IMR-90 (cell line): Measurements from ENCODE around the gene COX6A2. TPM values are rescaled to one million over a fixed set of nuclear protein-coding genes. Genes with fewer than 3 reads are reported as not detected.

Source experiments
- ATAC-seq: fragments of 200-7000 bp; cut with Tn5 transposase; 2 replicates; pipeline ENCODE4 v1.9.1; 2020; ENCODE audit warnings: low read depth, mild to moderate bottlenecking, moderate library complexity
- BruUV-seq: library from RNA; stranded (reverse); fragments of 400-500 nt; replicated peaks from 2 replicates; lab custom pipeline; 2021; lab: Mats Ljungman, UMichigan
- CTCF ChIA-PET: fragments of 300-600 bp; formaldehyde crosslinking; extraction: SDS; loops from one replicate; lab custom pipeline; 2021; ENCODE audit warnings: antibody characterized with exemption; lab: Yijun Ruan, JAX
- POLR2A ChIA-PET: fragments of 300-600 bp; sonication (Branson Sonifier 250); formaldehyde crosslinking; loops from one replicate; lab custom pipeline; 2022; ENCODE audit warnings: antibody characterized with exemption; ENCODE audit not compliant: unreplicated experiment; lab: Charles Lee
- DNase-seq: peaks from one replicate; pipeline ENCODE4 v3.0.0; 2013
- H2AFZ ChIP-seq: replicated peaks from 2 replicates; pipeline ENCODE3; 2013; ENCODE audit warnings: low read length, mild to moderate bottlenecking; ENCODE audit not compliant: poor library complexity
- H2AK5ac ChIP-seq: 2 replicates; pipeline ENCODE4 v1.6.1; 2013; ENCODE audit warnings: low read depth, low read length, inconsistent platforms
- H2AK9ac ChIP-seq: replicated peaks from 2 replicates; pipeline ENCODE3; 2013; ENCODE audit warnings: mild to moderate bottlenecking, low read depth, low read length, moderate library complexity; ENCODE audit not compliant: poor library complexity
- H2BK120ac ChIP-seq: 2 replicates; pipeline ENCODE4 v1.6.1; 2013; ENCODE audit warnings: low read depth, low read length, inconsistent platforms
- H2BK15ac ChIP-seq: 3 replicates; pipeline ENCODE4 v1.6.1; 2013; ENCODE audit warnings: low read depth, low read length, inconsistent platforms
- H2BK20ac ChIP-seq: 2 replicates; pipeline ENCODE4 v1.6.1; 2013; ENCODE audit warnings: low read depth, mild to moderate bottlenecking, inconsistent platforms, low read length, moderate library complexity
- H2BK5ac ChIP-seq: 2 replicates; pipeline ENCODE4 v1.6.1; 2013; ENCODE audit warnings: mild to moderate bottlenecking, low read depth, low read length, inconsistent platforms; ENCODE audit not compliant: poor library complexity, severe bottlenecking
- H3K14ac ChIP-seq: replicated peaks from 2 replicates; pipeline ENCODE4 v1.6.1; 2013; ENCODE audit warnings: low read depth, low read length, inconsistent platforms
- H3K18ac ChIP-seq: 2 replicates; pipeline ENCODE4 v1.6.1; 2013; ENCODE audit warnings: low read depth, low read length, control low read depth
- H3K23ac ChIP-seq: 2 replicates; pipeline ENCODE4 v1.6.1; 2013; ENCODE audit warnings: low read depth, low read length, inconsistent platforms
- H3K27ac ChIP-seq: 2 replicates; pipeline ENCODE4 v1.5.1; 2013; ENCODE audit warnings: mild to moderate bottlenecking, control low read depth, low read length; ENCODE audit not compliant: insufficient read depth
- H3K27me3 ChIP-seq: 2 replicates; pipeline ENCODE4 v1.6.1; 2013; ENCODE audit warnings: low read length; ENCODE audit not compliant: control insufficient read depth, insufficient read depth
- H3K36me3 ChIP-seq: 2 replicates; pipeline ENCODE4 v1.6.1; 2013; ENCODE audit warnings: low read length, mixed read lengths; ENCODE audit not compliant: control insufficient read depth, insufficient read depth
- H3K4ac ChIP-seq: 2 replicates; pipeline ENCODE4 v1.6.1; 2013; ENCODE audit warnings: low read depth, low read length, inconsistent platforms
- H3K4me1 ChIP-seq: 2 replicates; pipeline ENCODE4 v1.6.1; 2013; ENCODE audit warnings: low read length, mixed read lengths; ENCODE audit not compliant: control insufficient read depth, insufficient read depth
- H3K4me2 ChIP-seq: 2 replicates; pipeline ENCODE4 v1.6.1; 2013; ENCODE audit warnings: low read depth, mild to moderate bottlenecking, control low read depth, low read length, moderate library complexity
- H3K4me3 ChIP-seq: 2 replicates; pipeline ENCODE4 v1.5.1; 2013; ENCODE audit warnings: low read depth, mild to moderate bottlenecking, control low read depth, low read length, moderate library complexity; ENCODE audit not compliant: insufficient read depth
- H3K56ac ChIP-seq: 2 replicates; pipeline ENCODE4 v1.6.1; 2013; ENCODE audit warnings: low read length, inconsistent platforms; ENCODE audit not compliant: insufficient read depth; ENCODE audit errors: extremely low read depth
- H3K79me1 ChIP-seq, 2 experiments: 2 replicates each; pipeline ENCODE4 v1.6.1; 2013; ENCODE audit warnings: low read length in 2 of 2, inconsistent platforms in 1 of 2, low read depth in 1 of 2
- H3K9ac ChIP-seq: 2 replicates; pipeline ENCODE4 v1.6.1; 2013; ENCODE audit warnings: low read depth, low read length, control low read depth
- H3K9me1 ChIP-seq: 2 replicates; pipeline ENCODE4 v1.6.1; 2013; ENCODE audit warnings: low read length, inconsistent platforms; ENCODE audit not compliant: insufficient read depth
- H3K9me3 ChIP-seq: 2 replicates; pipeline ENCODE4 v1.6.1; 2013; ENCODE audit warnings: low read length; ENCODE audit not compliant: control insufficient read depth, insufficient read depth
- H4K20me1 ChIP-seq: 2 replicates; pipeline ENCODE4 v1.6.1; 2013; ENCODE audit warnings: low read length, inconsistent platforms; ENCODE audit not compliant: insufficient read depth
- H4K5ac ChIP-seq: 2 replicates; pipeline ENCODE4 v1.6.1; 2013; ENCODE audit warnings: mild to moderate bottlenecking, low read depth, low read length, control low read depth
- H4K8ac ChIP-seq, 2 experiments: 2 replicates each; pipeline ENCODE4 v1.6.1; 2013; ENCODE audit warnings: low read depth in 2 of 2, low read length in 2 of 2, control low read depth in 1 of 2, inconsistent platforms in 1 of 2
- H4K91ac ChIP-seq: 2 replicates; pipeline ENCODE4 v1.6.1; 2013; ENCODE audit warnings: low read depth, low read length, inconsistent platforms; ENCODE audit not compliant: insufficient read depth
- RAD21 ChIP-seq: IDR thresholded peaks from 2 replicates; pipeline ENCODE4 v1.6.1; 2012; ENCODE audit warnings: low read length, improper control_type of control experiment
- SMC3 ChIP-seq: fragments of 150-350 bp; IDR thresholded peaks from 2 replicates; pipeline ENCODE4 v1.6.1; 2016; ENCODE audit warnings: low read depth, mild to moderate bottlenecking, antibody characterized with exemption, low read length, moderate library complexity
- WGBS, 2 experiments: methylation state at CpG; one replicate each; pipeline versions ENCODE4 v1.1.5 to v1.1.7; 2013; ENCODE audit warnings: missing lambda C conversion rate in 2 of 2; ENCODE audit not compliant: insufficient read length in 1 of 2; ENCODE audit errors: extremely low coverage in 2 of 2; 5-methylcytosine and 5-hydroxymethylcytosine counted together
- dilution Hi-C: fragments of 300-500 bp; cut with HindIII; formaldehyde crosslinking; loops from one replicate; pipeline ENCODE4 v1.14.3; 2018; ENCODE audit warnings: low sequenced_read_pairs; ENCODE audit not compliant: unreplicated experiment
- in situ Hi-C: fragments of 300-500 bp; cut with MboI; formaldehyde crosslinking; loops from 3 replicates; pipeline ENCODE4 v1.14.3; 2019; ENCODE audit warnings: low sequenced_read_pairs, inconsistent platforms, mixed read lengths
- intact Hi-C: fragments of 100-400 bp; cut with micrococcal nuclease; formaldehyde crosslinking; loops from 2 replicates; pipeline ENCODE4 v1.10.0; 2022
- polyA plus RNA-seq, 3 experiments: library from polyadenylated mRNA; depleted of rRNA; stranded (reverse); fragments of >200 nt; gene quantifications; 2 replicates each; pipeline ENCODE4 v1.2.3, GENCODE V29; 2012; ENCODE audit warnings: low replicate concordance in 1 of 3
- total RNA-seq: library from RNA; depleted of rRNA; stranded (reverse); fragments of >200 nt; gene quantifications from 2 replicates; pipeline ENCODE4 v1.2.3, GENCODE V29; 2012

COX6A2 gene
- total and polyA plus RNA-seq, 2 of the 4 experiments (the other 2 are of a cell fraction) = not detected

DNA sequence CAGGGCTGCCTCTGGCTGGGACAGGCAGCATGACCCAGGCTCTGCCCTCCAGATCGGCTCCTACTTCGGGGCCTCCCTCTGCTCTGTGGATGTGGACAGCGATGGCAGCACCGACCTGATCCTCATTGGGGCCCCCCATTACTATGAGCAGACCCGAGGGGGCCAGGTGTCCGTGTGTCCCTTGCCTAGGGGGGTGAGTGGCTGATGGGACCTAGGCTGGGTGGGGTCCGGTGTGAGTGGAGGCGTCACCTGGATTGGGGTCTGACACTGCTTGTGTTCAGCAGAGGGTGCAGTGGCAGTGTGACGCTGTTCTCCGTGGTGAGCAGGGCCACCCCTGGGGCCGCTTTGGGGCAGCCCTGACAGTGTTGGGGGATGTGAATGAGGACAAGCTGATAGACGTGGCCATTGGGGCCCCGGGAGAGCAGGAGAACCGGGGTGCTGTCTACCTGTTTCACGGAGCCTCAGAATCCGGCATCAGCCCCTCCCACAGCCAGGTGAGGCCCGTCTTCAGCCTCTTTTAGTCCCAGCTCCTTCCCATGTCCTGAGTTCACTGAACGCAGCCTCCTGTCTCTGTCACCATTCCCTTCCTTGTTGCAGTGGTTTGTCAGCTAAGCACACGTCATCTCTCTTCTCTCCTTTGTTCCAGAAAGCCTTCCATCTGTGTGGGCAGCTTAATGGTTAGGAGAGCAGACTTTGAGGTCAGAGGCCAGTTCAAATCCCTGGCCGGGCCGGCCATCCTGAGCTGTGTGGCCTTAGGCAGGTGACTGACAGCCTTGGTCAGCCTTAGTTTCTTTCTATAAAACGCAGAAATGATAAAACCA lies 16.9 kb downstream of the COX6A2 start:
- Histone ChIP-seq H3K9me1 (no peaks in the 10 kb centered on the region), H3K4me1 (no peaks in the 10 kb centered on the region), H3K9ac (no peak overlapping the region), H3K4me3 (no peak overlapping the region), H2BK5ac (no peak overlapping the region), H4K20me1 (no peaks in the 10 kb centered on the region), H4K8ac (no peak overlapping the region), H3K23ac (no peak overlapping the region), H2AFZ (no peak overlapping the region), H3K14ac (no peak overlapping the region), H3K9me3 (no peaks in the 10 kb centered on the region), H2AK9ac (peak overlapping the region; percentile 55), H3K4ac (no peak overlapping the region), H4K5ac (no peak overlapping the region), H3K79me1 (no peaks in the 10 kb centered on the region), H3K56ac (no peak overlapping the region), H3K4me2 (no peak overlapping the region), H3K36me3 (no peaks in the 10 kb centered on the region), H2BK20ac (no peak overlapping the region), H3K27ac (no peak overlapping the region), H2BK120ac (no peak overlapping the region), H3K18ac (no peak overlapping the region), H3K27me3 (peaks cover 21% of the 10 kb centered on the region), H2BK15ac (no peak overlapping the region), H2AK5ac (no peak overlapping the region), H4K91ac (no peak overlapping the region)
- in situ Hi-C loops = no loop called here
- intact Hi-C loops = no loop called here
- no peak for DNase-seq
- no peak for TF ChIP-seq RAD21
- TF ChIP-seq SMC3 = no peak
- POLR2A ChIA-PET = no interaction called here
- ATAC-seq = no peak
- no TSS peak for BruUV-seq
- 74% methylated on average over 7 of the region's 22 CpGs; no CpG with 5 or more reads in 1 of the 2 experiments for WGBS, 2 experiments
- CTCF ChIA-PET = no interaction called here
- dilution Hi-C loops = no loop called here
